Measurements from ENCODE around the gene USP17L30. TPM values are rescaled to one million over a fixed set of nuclear protein-coding genes. Genes with fewer than 3 reads are reported as not detected.

USP17L30 gene, protein sequence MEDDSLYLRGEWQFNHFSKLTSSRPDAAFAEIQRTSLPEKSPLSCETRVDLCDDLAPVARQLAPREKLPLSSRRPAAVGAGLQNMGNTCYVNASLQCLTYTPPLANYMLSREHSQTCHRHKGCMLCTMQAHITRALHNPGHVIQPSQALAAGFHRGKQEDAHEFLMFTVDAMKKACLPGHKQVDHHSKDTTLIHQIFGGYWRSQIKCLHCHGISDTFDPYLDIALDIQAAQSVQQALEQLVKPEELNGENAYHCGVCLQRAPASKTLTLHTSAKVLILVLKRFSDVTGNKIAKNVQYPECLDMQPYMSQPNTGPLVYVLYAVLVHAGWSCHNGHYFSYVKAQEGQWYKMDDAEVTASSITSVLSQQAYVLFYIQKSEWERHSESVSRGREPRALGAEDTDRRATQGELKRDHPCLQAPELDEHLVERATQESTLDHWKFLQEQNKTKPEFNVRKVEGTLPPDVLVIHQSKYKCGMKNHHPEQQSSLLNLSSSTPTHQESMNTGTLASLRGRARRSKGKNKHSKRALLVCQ
- polyA plus RNA-seq, result not detected in 2 replicates

DNA sequence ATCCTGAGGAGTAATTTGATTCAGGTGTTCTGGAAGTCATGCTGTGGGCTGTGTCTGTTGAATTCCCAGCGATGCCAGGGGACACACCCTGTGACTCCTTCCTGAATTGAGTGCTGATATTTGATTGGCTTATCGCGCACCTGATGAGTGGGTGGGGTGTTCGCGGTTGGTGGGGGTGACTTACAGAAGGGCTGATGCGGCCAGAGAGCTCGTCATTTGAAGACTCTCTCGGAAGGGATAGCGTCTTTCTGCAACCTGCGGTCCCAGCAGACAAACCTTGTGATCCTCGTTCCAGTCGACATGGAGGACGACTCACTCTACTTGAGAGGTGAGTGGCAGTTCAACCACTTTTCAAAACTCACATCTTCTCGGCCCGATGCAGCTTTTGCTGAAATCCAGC lies at the start of gene USP17L30:
USP17L30 (plus strand) TSS at position 301 of the 400 bp plus-strand sequence; CDS start at position 301, 0 bp downstream.

DNA sequence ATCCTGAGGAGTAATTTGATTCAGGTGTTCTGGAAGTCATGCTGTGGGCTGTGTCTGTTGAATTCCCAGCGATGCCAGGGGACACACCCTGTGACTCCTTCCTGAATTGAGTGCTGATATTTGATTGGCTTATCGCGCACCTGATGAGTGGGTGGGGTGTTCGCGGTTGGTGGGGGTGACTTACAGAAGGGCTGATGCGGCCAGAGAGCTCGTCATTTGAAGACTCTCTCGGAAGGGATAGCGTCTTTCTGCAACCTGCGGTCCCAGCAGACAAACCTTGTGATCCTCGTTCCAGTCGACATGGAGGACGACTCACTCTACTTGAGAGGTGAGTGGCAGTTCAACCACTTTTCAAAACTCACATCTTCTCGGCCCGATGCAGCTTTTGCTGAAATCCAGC lies 38.1 kb upstream of the USP17L30 start, which contains the start of gene USP17L24:
USP17L24 (plus strand) TSS at position 301 of the 400 bp plus-strand sequence; CDS start at position 301, 0 bp downstream.

DNA sequence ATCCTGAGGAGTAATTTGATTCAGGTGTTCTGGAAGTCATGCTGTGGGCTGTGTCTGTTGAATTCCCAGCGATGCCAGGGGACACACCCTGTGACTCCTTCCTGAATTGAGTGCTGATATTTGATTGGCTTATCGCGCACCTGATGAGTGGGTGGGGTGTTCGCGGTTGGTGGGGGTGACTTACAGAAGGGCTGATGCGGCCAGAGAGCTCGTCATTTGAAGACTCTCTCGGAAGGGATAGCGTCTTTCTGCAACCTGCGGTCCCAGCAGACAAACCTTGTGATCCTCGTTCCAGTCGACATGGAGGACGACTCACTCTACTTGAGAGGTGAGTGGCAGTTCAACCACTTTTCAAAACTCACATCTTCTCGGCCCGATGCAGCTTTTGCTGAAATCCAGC lies 33.3 kb upstream of the USP17L30 start, which contains the start of gene USP17L25:
USP17L25 (plus strand) TSS at position 301 of the 400 bp plus-strand sequence; CDS start at position 301, 0 bp downstream.

DNA sequence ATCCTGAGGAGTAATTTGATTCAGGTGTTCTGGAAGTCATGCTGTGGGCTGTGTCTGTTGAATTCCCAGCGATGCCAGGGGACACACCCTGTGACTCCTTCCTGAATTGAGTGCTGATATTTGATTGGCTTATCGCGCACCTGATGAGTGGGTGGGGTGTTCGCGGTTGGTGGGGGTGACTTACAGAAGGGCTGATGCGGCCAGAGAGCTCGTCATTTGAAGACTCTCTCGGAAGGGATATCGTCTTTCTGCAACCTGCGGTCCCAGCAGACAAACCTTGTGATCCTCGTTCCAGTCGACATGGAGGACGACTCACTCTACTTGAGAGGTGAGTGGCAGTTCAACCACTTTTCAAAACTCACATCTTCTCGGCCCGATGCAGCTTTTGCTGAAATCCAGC lies 28.6 kb upstream of the USP17L30 start, which contains the start of gene USP17L26:
USP17L26 (plus strand) TSS at position 301 of the 400 bp plus-strand sequence; CDS start at position 301, 0 bp downstream.

DNA sequence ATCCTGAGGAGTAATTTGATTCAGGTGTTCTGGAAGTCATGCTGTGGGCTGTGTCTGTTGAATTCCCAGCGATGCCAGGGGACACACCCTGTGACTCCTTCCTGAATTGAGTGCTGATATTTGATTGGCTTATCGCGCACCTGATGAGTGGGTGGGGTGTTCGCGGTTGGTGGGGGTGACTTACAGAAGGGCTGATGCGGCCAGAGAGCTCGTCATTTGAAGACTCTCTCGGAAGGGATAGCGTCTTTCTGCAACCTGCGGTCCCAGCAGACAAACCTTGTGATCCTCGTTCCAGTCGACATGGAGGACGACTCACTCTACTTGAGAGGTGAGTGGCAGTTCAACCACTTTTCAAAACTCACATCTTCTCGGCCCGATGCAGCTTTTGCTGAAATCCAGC lies 23.8 kb upstream of the USP17L30 start, which contains the start of gene USP17L5:
USP17L5 (plus strand) TSS at position 301 of the 400 bp plus-strand sequence; CDS start at position 301, 0 bp downstream.

DNA sequence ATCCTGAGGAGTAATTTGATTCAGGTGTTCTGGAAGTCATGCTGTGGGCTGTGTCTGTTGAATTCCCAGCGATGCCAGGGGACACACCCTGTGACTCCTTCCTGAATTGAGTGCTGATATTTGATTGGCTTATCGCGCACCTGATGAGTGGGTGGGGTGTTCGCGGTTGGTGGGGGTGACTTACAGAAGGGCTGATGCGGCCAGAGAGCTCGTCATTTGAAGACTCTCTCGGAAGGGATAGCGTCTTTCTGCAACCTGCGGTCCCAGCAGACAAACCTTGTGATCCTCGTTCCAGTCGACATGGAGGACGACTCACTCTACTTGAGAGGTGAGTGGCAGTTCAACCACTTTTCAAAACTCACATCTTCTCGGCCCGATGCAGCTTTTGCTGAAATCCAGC lies 19.1 kb upstream of the USP17L30 start, which contains the start of gene USP17L27:
USP17L27 (plus strand) TSS at position 301 of the 400 bp plus-strand sequence; CDS start at position 301, 0 bp downstream.

DNA sequence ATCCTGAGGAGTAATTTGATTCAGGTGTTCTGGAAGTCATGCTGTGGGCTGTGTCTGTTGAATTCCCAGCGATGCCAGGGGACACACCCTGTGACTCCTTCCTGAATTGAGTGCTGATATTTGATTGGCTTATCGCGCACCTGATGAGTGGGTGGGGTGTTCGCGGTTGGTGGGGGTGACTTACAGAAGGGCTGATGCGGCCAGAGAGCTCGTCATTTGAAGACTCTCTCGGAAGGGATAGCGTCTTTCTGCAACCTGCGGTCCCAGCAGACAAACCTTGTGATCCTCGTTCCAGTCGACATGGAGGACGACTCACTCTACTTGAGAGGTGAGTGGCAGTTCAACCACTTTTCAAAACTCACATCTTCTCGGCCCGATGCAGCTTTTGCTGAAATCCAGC lies 14.3 kb upstream of the USP17L30 start, which contains the start of gene USP17L28:
USP17L28 (plus strand) TSS at position 301 of the 400 bp plus-strand sequence; CDS start at position 301, 0 bp downstream.

DNA sequence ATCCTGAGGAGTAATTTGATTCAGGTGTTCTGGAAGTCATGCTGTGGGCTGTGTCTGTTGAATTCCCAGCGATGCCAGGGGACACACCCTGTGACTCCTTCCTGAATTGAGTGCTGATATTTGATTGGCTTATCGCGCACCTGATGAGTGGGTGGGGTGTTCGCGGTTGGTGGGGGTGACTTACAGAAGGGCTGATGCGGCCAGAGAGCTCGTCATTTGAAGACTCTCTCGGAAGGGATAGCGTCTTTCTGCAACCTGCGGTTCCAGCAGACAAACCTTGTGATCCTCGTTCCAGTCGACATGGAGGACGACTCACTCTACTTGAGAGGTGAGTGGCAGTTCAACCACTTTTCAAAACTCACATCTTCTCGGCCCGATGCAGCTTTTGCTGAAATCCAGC lies 9.6 kb upstream of the USP17L30 start, which contains the start of gene USP17L29:
USP17L29 (plus strand) TSS at position 301 of the 400 bp plus-strand sequence; CDS start at position 301, 0 bp downstream.

Other genes starting within 250 kb of the USP17L30 start
- gene FAM90A26, start 192.7 kb upstream of the USP17L30 start, polyA plus RNA-seq, result 0.13 TPM in 1 of 2 replicates, not detected in the other
- not detected in 2 replicates for gene USP17L10, start 152.5 kb upstream of the USP17L30 start, polyA plus RNA-seq
- not detected in 2 replicates for gene USP17L11, start 147.7 kb upstream of the USP17L30 start, polyA plus RNA-seq
- gene USP17L12, start 143.0 kb upstream of the USP17L30 start, polyA plus RNA-seq, result not detected in 2 replicates
- not detected in 2 replicates for gene USP17L13, start 138.2 kb upstream of the USP17L30 start, polyA plus RNA-seq
- gene USP17L15, start 128.7 kb upstream of the USP17L30 start, polyA plus RNA-seq, result not detected in 2 replicates
- not detected in 2 replicates for gene USP17L17, start 119.2 kb upstream of the USP17L30 start, polyA plus RNA-seq
- not detected in 2 replicates for gene USP17L18, start 114.5 kb upstream of the USP17L30 start, polyA plus RNA-seq
- not detected in 2 replicates for gene USP17L19, start 109.8 kb upstream of the USP17L30 start, polyA plus RNA-seq
- gene USP17L20, start 105.0 kb upstream of the USP17L30 start, polyA plus RNA-seq, result not detected in 2 replicates
- not detected in 2 replicates for gene USP17L21, start 100.3 kb upstream of the USP17L30 start, polyA plus RNA-seq
- gene USP17L22, start 95.5 kb upstream of the USP17L30 start, polyA plus RNA-seq, result not detected in 2 replicates
- gene USP17L24, start 38.0 kb upstream of the USP17L30 start, polyA plus RNA-seq, result not detected in 2 replicates
- not detected in 2 replicates for gene USP17L25, start 33.2 kb upstream of the USP17L30 start, polyA plus RNA-seq
- gene USP17L26, start 28.5 kb upstream of the USP17L30 start, polyA plus RNA-seq, result not detected in 2 replicates
- gene USP17L5, start 23.7 kb upstream of the USP17L30 start, polyA plus RNA-seq, result not detected in 2 replicates
- not detected in 2 replicates for gene USP17L27, start 19.0 kb upstream of the USP17L30 start, polyA plus RNA-seq
- not detected in 2 replicates for gene USP17L28, start 14.2 kb upstream of the USP17L30 start, polyA plus RNA-seq
- gene USP17L29, start 9.5 kb upstream of the USP17L30 start, polyA plus RNA-seq, result not detected in 2 replicates
- not detected in 2 replicates for gene DEFB131A, start 81.3 kb downstream of the USP17L30 start, polyA plus RNA-seq